Activated CD8-positive, alpha-beta memory T cell treated with anti-CD3 and anti-CD28 coated beads for 36 hours (primary cell): Measurements from ENCODE around the gene PHETA1. TPM values are rescaled to one million over a fixed set of nuclear protein-coding genes. Genes with fewer than 3 reads are reported as not detected.

Experiments
- CTCF ChIA-PET: fragments of 350-600 bp; sonication (Branson Sonifier 250); formaldehyde crosslinking; loops from one replicate; lab custom pipeline; 2021; ENCODE audit warnings: antibody characterized with exemption; lab: Charles Lee
- POLR2A ChIA-PET: fragments of 350-600 bp; sonication (Branson Sonifier 250); formaldehyde crosslinking; loops from one replicate; lab custom pipeline; 2021; ENCODE audit warnings: antibody characterized with exemption; lab: Charles Lee
- total RNA-seq, 2 experiments: library from RNA; stranded (reverse); gene quantifications; one replicate each; pipeline ENCODE4 v1.2.3, GENCODE V29; 2021

PHETA1 gene
- total RNA-seq, 2 experiments from 2014 or later, result 2.6 to 4.2 TPM

DNA sequence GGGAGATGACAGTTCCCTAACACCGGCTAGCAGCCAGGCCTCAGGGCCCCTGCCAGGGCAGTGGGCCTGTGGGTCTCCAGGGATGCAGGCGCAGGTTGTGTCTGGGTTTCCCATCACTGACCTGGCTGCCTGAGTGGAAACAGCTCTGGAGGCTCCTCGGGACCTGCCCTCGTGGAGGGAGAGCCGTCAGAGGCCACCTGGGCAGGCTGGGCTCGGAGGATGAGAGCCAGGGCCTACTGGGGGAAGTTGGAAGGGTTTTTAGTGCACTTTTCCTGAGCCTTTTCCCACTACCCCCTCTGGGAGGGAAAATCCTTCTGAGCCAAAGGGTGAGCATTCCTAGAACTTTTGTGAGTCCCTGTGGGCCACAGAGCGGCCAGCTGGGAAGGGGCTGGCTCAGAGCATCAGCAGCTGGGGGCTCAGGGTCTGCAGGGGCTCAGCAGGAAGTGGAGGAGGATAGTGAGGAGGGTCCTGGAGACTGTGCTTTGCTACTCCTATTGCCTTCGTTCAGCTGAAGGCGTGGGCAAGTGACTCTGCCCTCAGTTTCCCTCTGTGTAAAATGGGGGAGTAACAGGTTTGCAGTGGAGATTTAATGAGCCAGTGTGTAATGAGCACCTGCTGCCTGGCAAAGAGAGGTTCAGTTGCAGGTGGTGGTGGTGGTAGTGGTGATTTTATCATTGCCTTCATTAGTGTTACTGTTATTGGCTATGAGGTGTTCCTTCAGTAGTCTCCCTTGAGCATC lies 38.7 kb upstream of the PHETA1 start:
- ChIA-PET CTCF (interaction anchor here (1.0 to 2.1 kb wide), 3 partner anchors 18 to 44 kb away, joined by 3 to 9 read pairs (median 3); no protein-coding TSS in a partner anchor), POLR2A (no interaction called here)

DNA sequence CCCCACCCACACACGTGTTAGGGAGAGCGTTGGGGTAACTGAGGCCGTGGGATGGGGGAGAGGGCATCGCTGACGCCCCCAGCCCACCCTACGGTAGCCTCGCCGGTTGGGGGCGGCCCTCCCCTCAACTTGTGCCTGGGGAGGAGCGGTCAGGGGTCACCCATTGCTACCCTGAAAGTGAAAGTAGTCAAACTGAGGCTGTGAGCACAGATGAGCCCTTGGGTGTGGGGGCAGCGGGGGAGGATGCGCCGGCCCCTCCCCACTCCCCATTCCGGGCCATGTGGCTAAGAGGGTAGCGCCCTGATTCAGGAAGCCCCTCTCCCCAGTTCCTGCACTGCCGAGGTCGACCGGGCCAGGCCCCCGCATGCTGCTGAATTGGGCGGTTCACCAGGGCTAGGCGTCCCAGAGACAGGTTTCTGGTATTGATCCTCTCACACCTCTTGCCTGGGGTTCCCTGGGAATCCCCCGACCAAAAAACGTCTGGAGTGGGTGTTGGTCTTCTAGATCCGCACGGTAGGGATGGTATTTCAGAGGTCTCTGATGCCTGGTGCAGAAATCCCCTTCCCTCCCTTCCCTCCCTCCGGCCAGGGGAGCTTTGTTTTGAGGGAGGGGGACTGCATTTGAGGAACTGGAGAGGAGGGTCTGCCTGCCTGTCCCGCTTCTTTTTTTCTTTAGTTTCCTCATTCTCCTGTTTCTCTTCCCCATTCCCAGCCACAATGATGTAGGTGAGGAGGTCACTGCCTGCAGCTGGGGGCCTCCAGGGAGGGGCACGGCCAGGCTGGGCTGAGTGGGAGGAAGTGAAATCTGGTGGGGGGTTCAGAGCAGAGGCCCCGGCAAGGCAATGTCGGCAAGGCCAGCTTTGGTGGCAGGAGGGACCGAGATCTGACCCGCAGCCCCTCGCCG lies 37.8 kb upstream of the PHETA1 start:
- ChIA-PET CTCF (interaction anchor here (1.0 to 15.3 kb wide), 6 partner anchors 9 to 45 kb away, joined by 3 to 393 read pairs (median 6); no protein-coding TSS in a partner anchor), POLR2A (interaction anchor here (0.7 to 3.4 kb wide), 2 partner anchors 28 to 777 kb away, joined by 3 to 18 read pairs; no protein-coding TSS in a partner anchor)

DNA sequence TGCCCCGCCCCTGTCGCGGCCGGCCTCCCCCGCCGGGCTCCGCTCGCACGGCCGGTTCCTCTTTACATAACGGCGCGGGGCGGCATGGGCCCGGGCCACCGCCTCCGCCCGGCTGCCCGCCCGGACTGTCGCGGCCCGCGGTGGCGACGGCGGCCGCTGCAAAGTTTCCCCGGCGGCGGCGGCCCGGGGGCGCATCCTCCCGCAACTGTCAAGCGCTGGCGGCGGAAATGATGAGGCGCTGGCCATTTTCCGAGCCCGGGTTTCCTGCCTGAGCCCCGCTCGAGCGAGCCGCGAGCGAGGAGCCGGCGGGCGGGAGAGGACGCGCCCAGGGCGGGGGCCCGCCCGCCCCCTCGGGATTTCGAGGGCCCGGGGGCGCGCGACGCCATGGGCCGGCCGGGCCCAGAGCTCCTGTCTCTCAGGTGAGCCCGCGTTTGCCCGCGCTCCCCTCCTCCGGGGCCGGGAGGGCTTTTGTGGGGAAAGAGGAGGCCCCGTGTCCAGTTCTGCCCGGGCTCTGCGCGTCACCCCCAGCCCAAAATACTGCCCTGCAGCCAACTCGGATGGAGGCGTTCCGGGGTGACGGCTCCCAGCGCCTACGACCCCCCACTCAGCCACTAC lies 37.1 kb upstream of the PHETA1 start, which contains the start of gene SH2B3:
SH2B3 (plus strand) TSS at position 65 of the 615 bp plus-strand sequence. CDS start 12,223 bp downstream, outside the sequence.
- ChIA-PET POLR2A (interaction anchor here (0.6 to 3.4 kb wide), 4 partner anchors 26 to 778 kb away, joined by 3 to 18 read pairs (median 8); no protein-coding TSS in a partner anchor), CTCF (interaction anchor here (1.5 to 15.3 kb wide), 3 partner anchors 8 to 44 kb away, joined by 4 to 393 read pairs (median 16); no protein-coding TSS in a partner anchor)

DNA sequence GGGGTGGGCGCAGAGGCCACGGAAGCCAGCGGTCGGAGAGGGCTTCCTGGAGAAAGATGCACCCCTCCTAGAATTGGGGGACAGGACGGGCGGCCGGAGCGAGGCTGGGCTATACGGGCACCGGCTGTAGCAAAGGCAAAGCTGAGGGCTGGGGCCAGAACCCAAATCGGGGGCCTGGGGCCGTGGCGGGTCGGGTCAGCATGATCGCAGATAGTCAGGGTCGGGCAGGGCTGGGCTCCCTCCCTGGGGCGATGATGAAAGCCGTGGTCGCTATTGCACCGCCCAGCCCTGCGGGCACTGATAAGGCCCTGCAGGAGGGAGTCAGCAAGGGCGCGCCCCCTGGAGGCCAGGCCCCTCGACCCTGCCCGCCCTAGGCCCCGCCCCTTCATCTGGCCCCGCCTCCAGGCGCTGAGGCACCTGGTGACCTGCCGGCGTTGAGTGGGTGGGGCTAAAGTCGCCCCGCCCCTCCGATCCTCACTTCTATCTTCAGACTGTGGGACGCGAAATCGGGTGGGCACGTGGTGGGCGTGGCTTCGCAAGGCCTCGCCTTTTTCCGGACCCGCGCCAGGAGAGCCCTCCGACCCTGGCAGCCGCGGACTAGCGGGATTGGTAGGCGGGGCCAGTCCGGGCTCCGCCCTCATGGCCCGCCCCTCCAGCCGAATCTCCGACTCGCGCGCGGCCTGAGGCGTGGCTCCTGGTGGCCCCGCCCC lies 36.4 kb upstream of the PHETA1 start:
- POLR2A ChIA-PET, result interaction anchor here (0.6 to 3.4 kb wide), 8 partner anchors 20 to 46 kb away, joined by 3 to 18 read pairs (median 4); no protein-coding TSS in a partner anchor
- CTCF ChIA-PET, result interaction anchor here (1.3 to 15.3 kb wide), 5 partner anchors 8 to 46 kb away, joined by 4 to 393 read pairs (median 16); no protein-coding TSS in a partner anchor

DNA sequence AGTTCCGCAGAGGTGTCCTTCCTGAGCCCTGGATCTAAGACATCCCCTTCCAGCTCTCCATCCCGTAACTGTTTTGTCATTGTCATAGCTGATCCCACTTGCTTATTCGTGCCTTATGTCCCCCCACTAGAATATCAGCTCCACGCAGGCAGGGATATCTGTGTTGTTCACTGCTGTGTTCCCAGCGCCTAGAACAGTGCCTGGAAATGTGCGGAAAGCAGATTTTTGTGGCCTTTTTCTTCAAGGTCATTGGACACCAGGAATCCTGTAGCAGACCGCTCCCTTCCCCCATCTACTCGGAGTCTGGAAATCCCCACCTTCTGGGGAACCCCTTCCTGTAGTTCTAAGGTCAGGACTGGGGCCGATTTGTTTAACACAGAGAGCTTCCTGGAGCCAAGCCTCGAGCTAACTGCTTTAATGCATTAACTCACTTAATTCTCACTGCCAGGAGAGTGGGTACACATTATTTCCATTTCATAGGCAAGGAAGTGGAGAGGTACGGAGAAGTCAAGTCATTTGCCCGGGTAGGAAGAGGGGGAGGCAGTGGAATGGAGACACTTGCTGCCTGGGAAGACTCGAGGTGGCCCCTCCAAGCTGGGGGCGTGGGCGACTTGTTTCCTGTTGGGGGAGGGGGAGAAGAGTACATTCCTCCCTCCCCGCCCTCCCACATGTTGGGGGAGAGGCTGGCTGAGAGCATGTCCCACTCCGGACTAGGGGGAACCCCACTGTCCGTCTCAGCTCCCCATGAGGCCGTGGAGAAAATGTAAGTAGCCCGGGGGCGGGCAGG lies 35.7 kb upstream of the PHETA1 start:
- POLR2A ChIA-PET, result interaction anchor here (0.7 to 3.4 kb wide), 8 partner anchors 21 to 47 kb away, joined by 3 to 18 read pairs (median 4); no protein-coding TSS in a partner anchor

DNA sequence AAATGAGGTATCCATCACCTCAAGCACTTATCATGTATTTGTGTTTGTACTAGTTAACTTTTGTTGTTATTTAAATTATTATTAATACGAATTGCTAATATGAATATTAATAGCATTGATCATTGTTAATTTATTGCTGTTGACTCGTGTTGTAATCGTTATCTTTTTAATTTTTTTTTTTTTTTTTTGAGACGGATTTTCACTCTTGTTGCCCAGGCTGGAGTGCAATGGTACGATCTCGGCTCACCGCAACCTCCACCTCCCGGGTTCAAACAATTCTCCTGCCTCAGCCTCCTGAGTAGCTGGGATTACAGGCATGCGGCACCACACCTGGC lies 33.6 kb upstream of the PHETA1 start:
- ChIA-PET POLR2A (interaction anchor here (0.7 kb wide), 1 partner anchor 42 kb away, joined by 3 read pairs; no protein-coding TSS in a partner anchor), CTCF (interaction anchor here (0.7 to 15.3 kb wide), 5 partner anchors 10 to 290 kb away, joined by 3 to 393 read pairs (median 3); no protein-coding TSS in a partner anchor)

More for the DNA sequence above, 35.7 kb upstream of the PHETA1 start:
- CTCF ChIA-PET, result interaction anchor here (1.3 to 15.3 kb wide), 5 partner anchors 25 to 73 kb away, joined by 4 to 393 read pairs (median 16); no protein-coding TSS in a partner anchor

DNA sequence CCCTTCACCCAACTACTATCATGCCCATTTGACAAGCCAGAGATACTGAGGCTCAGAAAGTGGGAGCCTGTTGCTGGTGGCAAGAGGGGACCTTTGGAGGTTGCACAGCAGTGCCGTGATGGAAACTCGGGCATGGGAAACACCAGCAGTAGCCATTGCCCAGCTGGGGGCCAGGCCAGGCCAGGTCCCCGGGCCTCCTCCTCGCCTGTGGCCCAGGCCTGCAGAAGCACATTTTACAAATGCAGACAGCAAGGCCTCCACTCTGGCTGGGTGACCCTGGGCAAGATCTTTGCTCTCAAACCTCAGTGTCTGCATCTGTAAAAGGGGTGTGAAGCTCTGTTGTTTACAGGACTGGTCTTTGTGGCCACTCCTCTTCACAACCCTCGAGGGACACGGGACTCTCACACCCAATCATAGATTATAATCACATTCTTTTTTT lies 32.3 kb upstream of the PHETA1 start:
- ChIA-PET CTCF (interaction anchor here (1.1 to 15.3 kb wide), 3 partner anchors 33 to 48 kb away, joined by 3 to 393 read pairs (median 3); no protein-coding TSS in a partner anchor), POLR2A (no interaction called here)

DNA sequence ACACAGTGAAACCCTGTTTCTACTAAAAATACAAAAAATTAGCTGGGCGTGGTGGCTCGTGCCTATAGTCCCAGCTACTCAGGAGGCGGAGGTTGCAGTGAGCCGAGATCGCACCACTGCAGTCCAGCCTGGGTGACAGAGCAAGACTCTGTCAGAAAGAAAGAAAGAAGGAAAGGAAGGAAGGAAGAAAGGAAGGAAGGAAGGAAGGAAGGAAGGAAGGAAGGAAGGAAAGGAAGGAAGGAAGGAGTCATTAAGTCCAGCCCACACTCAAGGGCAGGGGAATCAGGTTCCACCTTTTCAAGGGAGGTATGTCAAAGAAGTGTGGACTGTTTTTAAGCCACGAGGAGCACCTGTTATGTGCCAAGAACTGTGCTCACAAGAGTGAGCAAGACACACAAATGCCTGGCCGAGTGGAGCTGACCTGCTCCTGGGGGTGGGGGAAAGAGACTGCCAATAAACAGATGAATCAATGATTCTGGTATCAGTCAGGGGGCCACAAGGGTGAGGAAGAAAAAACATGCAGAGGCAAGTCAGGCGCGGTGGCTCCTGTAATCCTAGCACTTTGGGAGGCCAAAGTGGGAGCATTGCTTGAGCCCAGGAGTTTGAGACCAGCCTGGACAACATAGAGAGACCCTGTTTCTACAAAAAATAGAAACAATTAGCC lies 31.0 kb upstream of the PHETA1 start:
- CTCF ChIA-PET, result interaction anchor here (0.7 to 15.3 kb wide), 4 partner anchors 29 to 328 kb away, joined by 3 to 393 read pairs (median 22); no protein-coding TSS in a partner anchor
- POLR2A ChIA-PET, result interaction anchor here (0.7 to 1.1 kb wide), 3 partner anchors 35 to 58 kb away, joined by 3 to 8 read pairs (median 3); no protein-coding TSS in a partner anchor

DNA sequence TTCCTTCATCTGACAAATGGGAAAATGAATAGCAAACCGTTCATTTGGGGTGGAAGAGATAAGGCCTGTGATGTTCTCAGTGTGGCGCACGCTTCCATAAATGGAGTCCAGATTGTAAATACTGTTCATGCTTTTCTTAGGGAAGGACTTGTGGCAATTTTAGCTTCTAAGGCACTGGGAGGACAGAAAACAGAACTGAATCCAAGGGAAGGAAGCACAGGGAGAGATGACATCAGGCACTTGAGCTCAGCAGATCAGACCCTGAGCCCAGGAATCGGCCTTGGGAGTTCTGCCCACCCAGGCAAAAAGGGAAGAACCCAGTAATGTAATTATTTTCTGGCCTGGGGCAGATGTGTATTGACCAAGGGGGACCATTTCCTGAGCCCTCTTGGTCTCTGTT lies 29.6 kb upstream of the PHETA1 start:
- ChIA-PET POLR2A (interaction anchor here (0.8 to 1.0 kb wide), 2 partner anchors 47 to 287 kb away, joined by 3 read pairs; partner anchors contain the start of genes ACAD10 and BRAP), CTCF (interaction anchor here (1.5 to 15.3 kb wide), 4 partner anchors 13 to 51 kb away, joined by 4 to 393 read pairs (median 38); no protein-coding TSS in a partner anchor)

DNA sequence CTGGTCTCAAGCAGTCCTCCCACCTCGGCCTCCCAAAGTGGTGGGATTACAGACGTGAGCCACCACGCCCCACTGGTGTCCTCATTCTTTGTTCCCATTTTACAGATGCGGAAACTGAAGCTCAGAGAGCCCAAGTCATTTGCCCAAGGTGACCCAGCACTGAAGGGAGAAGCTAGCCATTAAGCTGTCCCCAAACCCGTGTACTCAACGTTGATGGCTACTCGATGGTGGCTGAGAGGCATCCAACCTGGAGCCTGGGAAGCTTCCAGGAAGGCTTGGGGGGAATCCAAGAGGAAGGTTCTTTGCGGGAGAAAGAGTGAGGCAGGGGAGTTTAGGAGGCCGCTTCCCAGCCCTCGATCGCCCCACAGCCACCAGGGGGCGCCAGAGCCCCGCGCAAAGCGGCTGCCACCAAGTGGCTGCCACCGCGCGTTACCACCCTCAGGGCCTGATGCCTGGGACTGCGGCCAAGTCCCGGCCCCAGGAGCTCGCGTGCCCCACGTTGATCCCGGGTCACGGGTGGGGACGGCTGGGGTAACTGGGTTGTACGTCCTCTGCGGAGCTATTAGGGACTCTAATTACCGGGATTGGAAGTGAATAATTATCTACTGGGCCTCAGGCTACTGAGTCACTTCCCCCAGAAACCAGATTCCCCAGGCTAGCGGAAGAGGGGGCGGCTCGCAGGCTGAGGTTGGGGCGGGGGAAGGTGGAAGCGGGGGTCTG lies 28.0 kb upstream of the PHETA1 start:
- CTCF ChIA-PET, result interaction anchor here (0.6 to 15.3 kb wide), 28 partner anchors 9 to 416 kb away, joined by 3 to 393 read pairs (median 6); partner anchors contain the start of genes ACAD10, BRAP, PHETA1 and SH2B3

DNA sequence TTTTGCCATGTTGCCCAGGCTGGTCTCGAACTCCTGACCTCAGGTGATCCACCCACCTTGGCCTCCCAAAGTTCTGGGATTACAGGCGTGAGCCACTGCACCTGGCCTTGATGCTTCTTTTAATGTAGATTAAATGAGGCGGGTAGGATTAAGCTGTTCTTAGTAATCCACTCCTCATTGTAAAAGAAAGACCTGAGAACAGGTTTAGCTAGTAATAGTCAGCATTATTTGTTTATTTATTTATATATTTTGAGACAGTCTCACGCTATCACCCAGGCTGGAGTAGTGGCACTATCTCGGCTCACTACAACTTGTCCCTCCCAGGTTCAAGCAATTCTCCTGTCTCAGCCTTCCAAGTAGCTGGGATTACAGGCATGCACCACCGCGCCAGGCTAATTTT lies 27.4 kb upstream of the PHETA1 start:
- CTCF ChIA-PET, result interaction anchor here (0.6 to 15.3 kb wide), 27 partner anchors 10 to 1028 kb away, joined by 3 to 393 read pairs (median 6); partner anchors contain the start of gene PHETA1
- POLR2A ChIA-PET, result interaction anchor here (1.5 kb wide), 1 partner anchor 55 kb away, joined by 9 read pairs; no protein-coding TSS in a partner anchor

More for the DNA sequence above, 28.0 kb upstream of the PHETA1 start:
- POLR2A ChIA-PET, result interaction anchor here (0.5 to 1.5 kb wide), 3 partner anchors 21 to 54 kb away, joined by 3 to 9 read pairs (median 3); no protein-coding TSS in a partner anchor

DNA sequence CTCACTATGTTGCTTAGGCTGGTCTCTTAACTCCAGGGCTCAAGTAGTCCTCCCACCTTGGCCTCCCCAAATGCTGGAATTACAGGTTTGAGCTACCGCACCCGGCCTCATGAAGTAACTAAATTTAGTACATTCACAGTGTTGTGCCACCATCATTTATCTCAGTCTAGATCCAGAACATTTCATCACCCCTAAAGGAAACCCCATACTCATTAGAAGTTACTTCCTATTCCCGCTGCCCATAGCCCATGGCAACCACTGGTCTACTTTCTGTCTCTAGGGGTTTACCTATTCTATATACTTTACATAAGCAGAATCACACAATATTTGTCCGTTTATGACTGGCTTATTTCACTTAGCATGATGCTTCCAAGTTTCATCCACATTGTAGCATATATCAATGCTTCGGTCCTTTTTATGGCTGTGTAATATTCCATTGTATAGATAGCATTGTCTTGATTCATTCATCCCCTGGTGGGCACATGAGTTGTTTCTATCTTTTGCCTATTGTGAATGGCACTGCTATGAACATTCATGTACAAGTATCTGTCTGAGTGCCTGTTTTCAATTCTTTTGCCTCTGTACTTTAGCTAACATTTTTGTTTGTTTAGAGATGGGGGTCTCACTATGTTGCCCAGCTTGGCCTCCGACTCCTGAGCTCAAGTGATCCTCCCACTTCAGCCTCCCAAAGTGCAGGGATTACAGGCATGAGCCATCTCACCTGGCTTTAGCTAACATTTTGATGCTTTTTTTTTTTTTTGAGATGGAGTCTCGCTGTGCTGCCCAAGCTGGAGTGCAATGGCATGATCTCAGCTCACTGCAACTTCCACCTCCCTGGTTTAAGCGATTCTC lies 26.7 kb upstream of the PHETA1 start:
- POLR2A ChIA-PET, result interaction anchor here (0.7 kb wide), 1 partner anchor 42 kb away, joined by 3 read pairs; no protein-coding TSS in a partner anchor

DNA sequence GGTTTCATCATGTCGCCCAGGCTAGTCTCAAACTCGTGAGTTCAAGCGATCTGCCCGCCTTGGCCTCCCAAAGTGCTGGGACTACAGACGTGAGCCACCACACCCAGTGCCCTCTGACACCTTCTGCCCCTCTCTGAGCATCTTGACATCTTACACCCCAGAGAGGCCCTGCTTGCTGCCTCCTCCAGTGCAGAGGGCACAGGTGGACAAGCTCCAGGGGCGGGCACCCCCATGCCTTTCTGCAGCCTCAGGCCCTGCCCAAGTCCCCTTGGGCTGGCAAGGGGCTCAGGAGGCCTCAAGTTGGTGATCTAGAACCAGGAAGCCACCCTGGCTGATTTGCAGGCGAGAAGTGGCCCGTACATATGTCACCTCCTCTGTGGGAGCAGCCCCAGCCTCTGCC lies 25.6 kb upstream of the PHETA1 start:
- ChIA-PET POLR2A (no interaction called here), CTCF (interaction anchor here (1.6 to 15.3 kb wide), 2 partner anchors 27 to 55 kb away, joined by 3 to 393 read pairs; no protein-coding TSS in a partner anchor)

More for the DNA sequence above, 26.7 kb upstream of the PHETA1 start:
- CTCF ChIA-PET, result interaction anchor here (0.6 to 15.3 kb wide), 10 partner anchors 16 to 1028 kb away, joined by 3 to 393 read pairs (median 6); partner anchors contain the start of gene PHETA1
